ENCODE data around the gene CEP350. TPM values are rescaled to one million over a fixed set of nuclear protein-coding genes. Genes with fewer than 3 reads are reported as not detected.

CEP350 gene
- polyA plus RNA-seq, 2 donors, result 5.0 to 5.2 TPM

GRCh38 chr1:179968284-179968993 is 13.8 kb downstream of the CEP350 start:
- Histone ChIP-seq H3K9me3 (ENCODE audit: control insufficient read depth in 2 of 2, insufficient read depth in 1 of 2, low read depth in 1 of 2, low read length in 1 of 2) (no peaks in the 10 kb centered on the region), H3K36me3 (ENCODE audit: control insufficient read depth in 2 of 2, insufficient read depth in 2 of 2, low read length in 1 of 2) (peaks cover 0 to 3% of the 10 kb centered on the region in 2 donors), H3K27me3 (ENCODE audit: control insufficient read depth in 1 of 2, insufficient read depth in 2 of 2, low read length in 2 of 2) (no peaks in the 10 kb centered on the region), H3K4me1 (ENCODE audit: control insufficient read depth in 2 of 2, insufficient read depth in 2 of 2, low read length in 1 of 2) (peaks cover 0 to 6% of the 10 kb centered on the region in 2 donors), H3K4me3 (ENCODE audit: low read depth in 1 of 2, low read length in 2 of 2) (no peak overlapping the region), H3K27ac (ENCODE audit: low read depth in 2 of 2, low read length in 1 of 2) (no peak overlapping the region)
- WGBS, 2 donors, result 94 to 95% methylated on average over 6 of the region's 6 CpGs

GRCh38 chr1:179968994-179969919 is 14.6 kb downstream of the CEP350 start:
- peak overlapping the region in 1 of 2 donors; percentile 8 for H3K27ac ChIP-seq (ENCODE audit: low read depth in 2 of 2, low read length in 1 of 2)
- H3K27me3 ChIP-seq (ENCODE audit: control insufficient read depth in 1 of 2, insufficient read depth in 2 of 2, low read length in 2 of 2), result no peaks in the 10 kb centered on the region
- H3K9me3 ChIP-seq (ENCODE audit: control insufficient read depth in 2 of 2, insufficient read depth in 1 of 2, low read depth in 1 of 2, low read length in 1 of 2), result no peaks in the 10 kb centered on the region
- 74 to 79% methylated on average over 8 of the region's 8 CpGs for WGBS, 2 donors
- H3K36me3 ChIP-seq (ENCODE audit: control insufficient read depth in 2 of 2, insufficient read depth in 2 of 2, low read length in 1 of 2), result peaks cover 0 to 3% of the 10 kb centered on the region in 2 donors
- H3K4me1 ChIP-seq (ENCODE audit: control insufficient read depth in 2 of 2, insufficient read depth in 2 of 2, low read length in 1 of 2), result peaks cover 0 to 6% of the 10 kb centered on the region in 2 donors
- no peak overlapping the region for H3K4me3 ChIP-seq (ENCODE audit: low read depth in 1 of 2, low read length in 2 of 2)

- 53 to 66% methylated on average over 1 of the region's 1 CpG for WGBS, 2 donors
- peaks cover 0 to 6% of the 10 kb centered on the region in 2 donors for H3K4me1 ChIP-seq (ENCODE audit: control insufficient read depth in 2 of 2, insufficient read depth in 2 of 2, low read length in 1 of 2)
- no peak overlapping the region for H3K27ac ChIP-seq (ENCODE audit: low read depth in 2 of 2, low read length in 1 of 2)
- H3K9me3 ChIP-seq (ENCODE audit: control insufficient read depth in 2 of 2, insufficient read depth in 1 of 2, low read depth in 1 of 2, low read length in 1 of 2), result no peaks in the 10 kb centered on the region
- peaks cover 0 to 3% of the 10 kb centered on the region in 2 donors for H3K36me3 ChIP-seq (ENCODE audit: control insufficient read depth in 2 of 2, insufficient read depth in 2 of 2, low read length in 1 of 2)
- no peaks in the 10 kb centered on the region for H3K27me3 ChIP-seq (ENCODE audit: control insufficient read depth in 1 of 2, insufficient read depth in 2 of 2, low read length in 2 of 2)
- no peak overlapping the region for H3K4me3 ChIP-seq (ENCODE audit: low read depth in 1 of 2, low read length in 2 of 2)
Observed at GRCh38 chr1:179969962-179970361, 15.4 kb downstream of the CEP350 start.

GRCh38 chr1:179971563-179972496 is 17.2 kb downstream of the CEP350 start:
- Histone ChIP-seq H3K27me3 (ENCODE audit: control insufficient read depth in 1 of 2, insufficient read depth in 2 of 2, low read length in 2 of 2) (no peaks in the 10 kb centered on the region), H3K9me3 (ENCODE audit: control insufficient read depth in 2 of 2, insufficient read depth in 1 of 2, low read depth in 1 of 2, low read length in 1 of 2) (no peaks in the 10 kb centered on the region), H3K36me3 (ENCODE audit: control insufficient read depth in 2 of 2, insufficient read depth in 2 of 2, low read length in 1 of 2) (peaks cover 0 to 3% of the 10 kb centered on the region in 2 donors), H3K4me3 (ENCODE audit: low read depth in 1 of 2, low read length in 2 of 2) (no peak overlapping the region), H3K27ac (ENCODE audit: low read depth in 2 of 2, low read length in 1 of 2) (no peak overlapping the region), H3K4me1 (ENCODE audit: control insufficient read depth in 2 of 2, insufficient read depth in 2 of 2, low read length in 1 of 2) (peaks cover 0 to 6% of the 10 kb centered on the region in 2 donors)
- 77 to 91% methylated on average over 5 of the region's 5 CpGs for WGBS, 2 donors

GRCh38 chr1:179973198-179974110 is 18.8 kb downstream of the CEP350 start:
- Histone ChIP-seq H3K4me3 (ENCODE audit: low read depth in 1 of 2, low read length in 2 of 2) (no peak overlapping the region), H3K27me3 (ENCODE audit: control insufficient read depth in 1 of 2, insufficient read depth in 2 of 2, low read length in 2 of 2) (no peaks in the 10 kb centered on the region), H3K9me3 (ENCODE audit: control insufficient read depth in 2 of 2, insufficient read depth in 1 of 2, low read depth in 1 of 2, low read length in 1 of 2) (no peaks in the 10 kb centered on the region), H3K4me1 (ENCODE audit: control insufficient read depth in 2 of 2, insufficient read depth in 2 of 2, low read length in 1 of 2) (peaks cover 0 to 6% of the 10 kb centered on the region in 2 donors), H3K36me3 (ENCODE audit: control insufficient read depth in 2 of 2, insufficient read depth in 2 of 2, low read length in 1 of 2) (peaks cover 0 to 3% of the 10 kb centered on the region in 2 donors), H3K27ac (ENCODE audit: low read depth in 2 of 2, low read length in 1 of 2) (no peak overlapping the region)
- WGBS, 2 donors, result 67 to 76% methylated on average over 6 of the region's 6 CpGs

- 78 to 83% methylated on average over 4 of the region's 4 CpGs for WGBS, 2 donors
- H3K9me3 ChIP-seq (ENCODE audit: control insufficient read depth in 2 of 2, insufficient read depth in 1 of 2, low read depth in 1 of 2, low read length in 1 of 2), result no peaks in the 10 kb centered on the region
- H3K27me3 ChIP-seq (ENCODE audit: control insufficient read depth in 1 of 2, insufficient read depth in 2 of 2, low read length in 2 of 2), result no peaks in the 10 kb centered on the region
- H3K4me1 ChIP-seq (ENCODE audit: control insufficient read depth in 2 of 2, insufficient read depth in 2 of 2, low read length in 1 of 2), result no peaks in the 10 kb centered on the region
- no peak overlapping the region for H3K4me3 ChIP-seq (ENCODE audit: low read depth in 1 of 2, low read length in 2 of 2)
- H3K36me3 ChIP-seq (ENCODE audit: control insufficient read depth in 2 of 2, insufficient read depth in 2 of 2, low read length in 1 of 2), result no peaks in the 10 kb centered on the region
- no peak overlapping the region for H3K27ac ChIP-seq (ENCODE audit: low read depth in 2 of 2, low read length in 1 of 2)
Observed at GRCh38 chr1:179976970-179977651, 22.5 kb downstream of the CEP350 start.

GRCh38 chr1:179978199-179979079 is 23.8 kb downstream of the CEP350 start:
- Histone ChIP-seq H3K9me3 (ENCODE audit: control insufficient read depth in 2 of 2, insufficient read depth in 1 of 2, low read depth in 1 of 2, low read length in 1 of 2) (no peaks in the 10 kb centered on the region), H3K36me3 (ENCODE audit: control insufficient read depth in 2 of 2, insufficient read depth in 2 of 2, low read length in 1 of 2) (no peaks in the 10 kb centered on the region), H3K27ac (ENCODE audit: low read depth in 2 of 2, low read length in 1 of 2) (no peak overlapping the region), H3K4me3 (ENCODE audit: low read depth in 1 of 2, low read length in 2 of 2) (no peak overlapping the region), H3K27me3 (ENCODE audit: control insufficient read depth in 1 of 2, insufficient read depth in 2 of 2, low read length in 2 of 2) (no peaks in the 10 kb centered on the region), H3K4me1 (ENCODE audit: control insufficient read depth in 2 of 2, insufficient read depth in 2 of 2, low read length in 1 of 2) (no peaks in the 10 kb centered on the region)
- 80 to 82% methylated on average over 5 of the region's 5 CpGs for WGBS, 2 donors

Data from esophagus (tissue), 2 donors.